Measurements from ENCODE around the gene DGKI.

DNA sequence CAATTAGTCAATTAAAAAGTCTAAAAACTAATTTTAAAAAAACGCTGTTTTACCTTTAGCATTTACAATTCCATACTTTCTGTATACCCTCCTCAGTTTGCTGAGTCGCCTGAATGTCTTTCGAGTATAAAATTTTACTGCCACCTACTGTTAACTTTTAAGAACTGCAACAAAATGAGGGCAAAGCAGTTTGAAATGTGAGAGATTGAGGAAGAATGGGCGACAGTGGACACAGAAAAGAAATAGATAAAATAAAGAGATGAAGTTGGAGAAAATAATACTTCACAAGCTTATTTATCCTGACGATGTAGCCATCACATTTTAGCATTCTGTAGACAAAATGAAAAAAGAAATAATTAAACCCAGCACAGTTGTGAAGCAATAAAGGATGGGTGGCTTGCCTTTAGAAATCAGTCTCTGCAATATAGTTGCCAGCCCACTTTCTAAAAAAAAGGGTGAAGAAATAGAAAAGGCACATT, 392.5 kb downstream of the DGKI start:
- TF ChIP-seq ZNF616 (CRISPR knock-in tag; IDR thresholded peaks at IDR 0.05; ENCODE audit: low read depth) (no peak), IRF2 (CRISPR knock-in tag; IDR thresholded peaks at IDR 0.05) (no peak), KLF6 (CRISPR knock-in tag; IDR thresholded peaks at IDR 0.05) (no peak), CC2D1A (CRISPR knock-in tag; IDR thresholded peaks at IDR 0.05) (no peak), BRCA1 (CRISPR knock-in tag; IDR thresholded peaks at IDR 0.05) (no peak), ZNF781 (CRISPR knock-in tag; IDR thresholded peaks at IDR 0.05; ENCODE audit: borderline replicate concordance, not compliant biosample characterization) (no peak), TEAD2 (CRISPR knock-in tag; IDR thresholded peaks at IDR 0.05) (no peak), POLR2AphosphoS5 (IDR thresholded peaks at IDR 0.05; ENCODE audit: low read depth, low read length) (no peak), CHCHD3 (CRISPR knock-in tag; IDR thresholded peaks at IDR 0.05) (no peak), POLR2A (IDR thresholded peaks at IDR 0.05; ENCODE audit: insufficient read depth in 1 of 2, low read depth in 2 of 2, low read length in 2 of 2) (no peak), FOXK1 (CRISPR knock-in tag; IDR thresholded peaks at IDR 0.05; ENCODE audit: borderline replicate concordance, low read depth) (no peak)
- TF ChIP-seq, protein P1, sequence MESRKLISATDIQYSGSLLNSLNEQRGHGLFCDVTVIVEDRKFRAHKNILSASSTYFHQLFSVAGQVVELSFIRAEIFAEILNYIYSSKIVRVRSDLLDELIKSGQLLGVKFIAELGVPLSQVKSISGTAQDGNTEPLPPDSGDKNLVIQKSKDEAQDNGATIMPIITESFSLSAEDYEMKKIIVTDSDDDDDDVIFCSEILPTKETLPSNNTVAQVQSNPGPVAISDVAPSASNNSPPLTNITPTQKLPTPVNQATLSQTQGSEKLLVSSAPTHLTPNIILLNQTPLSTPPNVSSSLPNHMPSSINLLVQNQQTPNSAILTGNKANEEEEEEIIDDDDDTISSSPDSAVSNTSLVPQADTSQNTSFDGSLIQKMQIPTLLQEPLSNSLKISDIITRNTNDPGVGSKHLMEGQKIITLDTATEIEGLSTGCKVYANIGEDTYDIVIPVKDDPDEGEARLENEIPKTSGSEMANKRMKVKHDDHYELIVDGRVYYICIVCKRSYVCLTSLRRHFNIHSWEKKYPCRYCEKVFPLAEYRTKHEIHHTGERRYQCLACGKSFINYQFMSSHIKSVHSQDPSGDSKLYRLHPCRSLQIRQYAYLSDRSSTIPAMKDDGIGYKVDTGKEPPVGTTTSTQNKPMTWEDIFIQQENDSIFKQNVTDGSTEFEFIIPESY (CRISPR knock-in tag; IDR thresholded peaks at IDR 0.05): no peak
- TF ChIP-seq, protein P2, sequence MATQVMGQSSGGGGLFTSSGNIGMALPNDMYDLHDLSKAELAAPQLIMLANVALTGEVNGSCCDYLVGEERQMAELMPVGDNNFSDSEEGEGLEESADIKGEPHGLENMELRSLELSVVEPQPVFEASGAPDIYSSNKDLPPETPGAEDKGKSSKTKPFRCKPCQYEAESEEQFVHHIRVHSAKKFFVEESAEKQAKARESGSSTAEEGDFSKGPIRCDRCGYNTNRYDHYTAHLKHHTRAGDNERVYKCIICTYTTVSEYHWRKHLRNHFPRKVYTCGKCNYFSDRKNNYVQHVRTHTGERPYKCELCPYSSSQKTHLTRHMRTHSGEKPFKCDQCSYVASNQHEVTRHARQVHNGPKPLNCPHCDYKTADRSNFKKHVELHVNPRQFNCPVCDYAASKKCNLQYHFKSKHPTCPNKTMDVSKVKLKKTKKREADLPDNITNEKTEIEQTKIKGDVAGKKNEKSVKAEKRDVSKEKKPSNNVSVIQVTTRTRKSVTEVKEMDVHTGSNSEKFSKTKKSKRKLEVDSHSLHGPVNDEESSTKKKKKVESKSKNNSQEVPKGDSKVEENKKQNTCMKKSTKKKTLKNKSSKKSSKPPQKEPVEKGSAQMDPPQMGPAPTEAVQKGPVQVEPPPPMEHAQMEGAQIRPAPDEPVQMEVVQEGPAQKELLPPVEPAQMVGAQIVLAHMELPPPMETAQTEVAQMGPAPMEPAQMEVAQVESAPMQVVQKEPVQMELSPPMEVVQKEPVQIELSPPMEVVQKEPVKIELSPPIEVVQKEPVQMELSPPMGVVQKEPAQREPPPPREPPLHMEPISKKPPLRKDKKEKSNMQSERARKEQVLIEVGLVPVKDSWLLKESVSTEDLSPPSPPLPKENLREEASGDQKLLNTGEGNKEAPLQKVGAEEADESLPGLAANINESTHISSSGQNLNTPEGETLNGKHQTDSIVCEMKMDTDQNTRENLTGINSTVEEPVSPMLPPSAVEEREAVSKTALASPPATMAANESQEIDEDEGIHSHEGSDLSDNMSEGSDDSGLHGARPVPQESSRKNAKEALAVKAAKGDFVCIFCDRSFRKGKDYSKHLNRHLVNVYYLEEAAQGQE (IDR thresholded peaks at IDR 0.05; ENCODE audit: borderline replicate concordance in 1 of 2, low read depth in 1 of 2, low read length in 2 of 2): no peak
